ENCODE measurements around the gene DPP10.

The DPP10 gene

DNA sequence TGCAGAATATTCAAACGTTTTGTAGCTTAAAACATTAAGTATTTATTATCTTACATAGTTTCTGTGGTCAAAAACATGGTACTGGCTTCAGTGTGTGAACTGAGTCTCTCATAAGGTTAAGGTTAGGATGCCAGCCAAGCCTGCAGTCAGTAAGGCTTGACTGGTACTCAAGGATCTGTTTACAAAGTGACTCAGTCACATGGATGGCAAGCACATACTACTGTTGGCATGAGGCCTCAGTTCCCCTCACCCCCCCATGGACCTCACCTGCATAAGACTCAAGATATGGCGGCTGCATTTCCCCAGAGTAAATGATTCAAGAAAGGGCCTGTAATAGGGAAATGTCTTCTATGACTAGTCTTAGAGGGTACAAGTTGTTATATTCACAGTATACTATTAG is 1167.5 kb downstream of the DPP10 start:
- no peak for DNase-seq

DNA sequence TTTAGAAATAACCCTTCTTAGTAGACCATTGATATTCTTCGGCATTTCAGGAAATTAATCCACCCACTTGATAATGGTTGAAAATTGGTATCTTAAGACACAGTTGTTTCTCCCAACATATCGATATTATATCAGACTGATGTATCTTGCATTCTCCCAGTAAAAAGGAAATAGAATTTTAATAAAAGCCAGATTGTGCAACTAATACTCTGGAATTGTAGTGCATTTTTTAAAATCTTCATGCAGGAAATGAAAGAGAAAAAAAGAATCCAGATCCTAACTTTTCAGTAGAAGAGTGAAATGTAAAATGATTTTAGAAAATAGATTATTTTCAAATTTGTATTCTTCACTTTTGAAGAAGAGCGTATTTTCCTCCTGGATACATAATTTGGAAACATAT is 1168.4 kb downstream of the DPP10 start:
- DNase-seq, result no peak

DNA sequence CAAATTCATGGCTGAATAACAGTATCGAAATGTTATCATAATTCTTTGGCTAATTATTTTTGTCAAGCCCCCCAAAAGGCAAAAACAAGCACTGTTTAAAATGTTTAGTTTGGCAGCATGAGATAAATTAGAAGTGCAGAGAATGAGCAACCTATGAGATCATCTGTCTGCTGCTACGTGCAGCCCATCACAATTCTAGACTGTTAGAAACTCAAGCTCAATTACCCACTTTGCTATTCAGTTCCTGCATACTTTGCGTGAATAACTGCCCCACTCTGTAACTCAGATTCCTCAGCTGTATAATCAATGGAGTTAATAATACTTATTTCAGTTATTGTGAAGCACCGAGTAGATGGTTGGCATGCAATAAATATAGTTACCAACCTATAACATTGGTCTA is 1181.9 kb downstream of the DPP10 start:
- DNase-seq, result no peak

DNA sequence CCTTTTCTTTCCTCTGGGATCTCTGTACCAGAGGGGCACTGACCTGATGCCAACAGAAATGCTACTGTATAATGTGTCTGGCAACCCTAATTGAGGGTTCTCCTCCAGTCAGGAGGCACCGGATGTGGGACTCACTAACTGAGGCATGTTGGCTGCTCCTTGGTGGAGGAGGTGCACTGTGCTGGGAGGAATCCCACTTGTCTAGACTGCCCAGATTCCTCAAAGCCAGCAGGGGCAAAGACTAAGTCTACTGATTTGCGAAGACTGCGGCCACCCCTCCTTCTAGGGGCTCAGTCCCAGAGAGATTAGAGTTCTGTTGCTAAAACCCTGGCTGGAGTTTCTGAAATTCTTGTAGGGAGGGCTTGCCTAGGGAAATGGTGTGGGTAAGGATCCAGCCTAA is 1192.1 kb downstream of the DPP10 start:
- DNase-seq, result no peak

DNA sequence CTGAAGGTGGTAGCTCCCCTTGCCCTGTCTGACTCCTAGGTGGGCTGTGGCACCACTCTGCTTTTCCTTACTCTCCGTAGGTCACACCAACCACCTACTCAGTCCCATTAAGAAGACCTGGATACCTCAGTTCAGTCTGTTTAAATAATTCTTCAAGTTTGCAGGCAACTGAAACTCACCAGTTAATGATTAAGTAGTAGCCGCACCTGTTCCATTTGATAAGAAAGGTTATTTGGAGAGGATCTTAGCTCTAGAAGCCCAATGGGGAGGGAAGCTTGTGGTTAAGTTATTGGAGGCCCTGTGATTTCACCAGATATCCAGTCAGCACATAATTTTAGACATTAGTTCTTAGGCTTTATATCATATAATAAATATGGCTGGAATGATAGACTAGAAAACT is 1193.0 kb downstream of the DPP10 start:
- no peak for DNase-seq

DNA sequence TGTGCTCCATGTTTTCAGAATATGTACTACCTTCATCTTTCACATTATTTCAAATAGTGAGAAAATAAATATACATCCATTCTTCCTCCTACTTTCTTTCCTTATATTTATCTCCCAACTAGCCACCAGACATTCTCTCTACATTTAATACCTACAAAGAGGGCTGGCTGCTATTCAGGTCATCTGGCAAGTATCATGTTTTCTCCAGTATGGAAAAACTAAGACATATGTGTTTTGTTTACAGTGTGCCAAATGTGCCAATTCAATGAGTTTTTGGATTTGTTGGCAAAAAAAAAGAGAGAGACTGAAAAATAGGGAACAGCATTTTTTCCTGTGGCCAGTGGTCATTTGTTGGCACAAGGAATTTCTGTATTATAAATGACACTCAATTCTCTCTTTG is 1207.3 kb downstream of the DPP10 start:
- no peak for DNase-seq

DNA sequence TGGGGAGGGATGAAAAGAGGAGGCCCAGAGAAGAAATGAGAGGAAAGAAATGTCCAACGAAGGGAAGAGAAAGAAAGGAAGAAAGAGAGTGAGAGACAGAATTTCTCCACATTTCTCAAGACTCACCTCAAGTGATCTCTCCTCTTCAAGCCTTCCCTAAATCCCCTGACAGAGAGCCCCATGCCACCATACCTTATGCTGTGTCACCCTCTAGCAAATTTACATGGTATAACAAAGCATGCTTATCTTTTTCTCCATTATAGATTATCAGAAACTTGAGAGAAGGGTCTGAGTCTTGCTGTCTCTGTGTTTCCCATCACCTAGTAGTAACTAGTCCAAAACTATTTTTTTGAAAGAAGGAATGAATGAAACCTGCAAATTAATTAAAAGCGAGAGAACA is 1208.4 kb downstream of the DPP10 start:
- no peak for DNase-seq

DNA sequence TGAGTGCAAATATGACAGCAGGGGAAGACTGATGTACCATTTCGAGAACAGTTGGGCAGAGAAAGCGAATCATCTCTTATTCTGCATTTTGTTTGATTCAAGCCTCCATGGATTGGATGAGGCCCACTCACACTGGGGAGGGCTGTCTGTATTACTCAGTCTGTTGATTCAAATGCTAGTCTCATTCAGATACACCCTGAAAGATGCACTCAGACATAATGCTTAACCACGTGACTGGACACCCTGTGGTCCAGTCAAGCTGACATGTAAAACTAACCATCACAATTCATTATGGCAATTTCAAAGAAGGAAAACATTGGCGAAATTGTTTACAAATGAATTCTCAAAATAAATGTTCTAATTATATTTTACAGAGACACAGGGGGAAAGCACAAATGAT is 1210.2 kb downstream of the DPP10 start:
- no peak for DNase-seq

DNA sequence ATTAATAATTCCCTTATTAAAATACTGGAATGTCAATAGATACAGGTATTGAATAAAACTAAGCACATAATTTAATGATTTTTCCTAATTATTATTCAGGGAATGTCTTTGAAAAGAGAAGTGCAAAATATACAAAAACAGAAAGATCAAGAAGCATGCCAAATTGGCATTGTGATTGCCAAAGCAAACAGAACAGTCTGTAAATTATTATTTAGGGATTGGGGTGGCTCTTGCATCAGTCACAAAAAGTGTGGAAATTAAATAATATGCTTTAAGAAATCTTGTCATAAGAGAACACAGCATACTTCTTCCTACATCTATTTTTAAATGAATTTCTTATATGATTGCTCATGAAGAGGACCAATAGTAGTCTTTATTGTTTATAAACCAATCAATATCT is 1211.9 kb downstream of the DPP10 start:
- DNase-seq, result no peak

DNA sequence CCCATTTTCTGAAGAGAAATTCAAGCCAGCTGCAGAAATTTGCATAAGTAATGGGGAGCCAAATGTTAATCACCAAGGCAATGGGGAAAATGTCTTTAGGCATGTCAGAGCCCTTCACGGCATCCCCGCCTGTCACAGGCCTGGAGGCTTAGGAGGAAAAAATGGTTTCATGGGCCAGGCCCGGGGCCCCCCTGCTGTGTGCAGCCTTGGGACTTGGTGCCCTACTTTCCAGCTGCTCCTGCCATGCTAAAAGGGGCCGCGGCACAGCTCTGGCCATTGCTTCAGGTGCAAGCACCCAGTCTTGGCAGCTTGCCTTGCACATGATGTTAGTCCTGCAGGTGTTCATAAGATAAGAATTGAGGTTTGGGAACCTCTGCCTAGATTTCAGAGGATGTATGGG is 1235.7 kb downstream of the DPP10 start:
- no peak for DNase-seq

DNA sequence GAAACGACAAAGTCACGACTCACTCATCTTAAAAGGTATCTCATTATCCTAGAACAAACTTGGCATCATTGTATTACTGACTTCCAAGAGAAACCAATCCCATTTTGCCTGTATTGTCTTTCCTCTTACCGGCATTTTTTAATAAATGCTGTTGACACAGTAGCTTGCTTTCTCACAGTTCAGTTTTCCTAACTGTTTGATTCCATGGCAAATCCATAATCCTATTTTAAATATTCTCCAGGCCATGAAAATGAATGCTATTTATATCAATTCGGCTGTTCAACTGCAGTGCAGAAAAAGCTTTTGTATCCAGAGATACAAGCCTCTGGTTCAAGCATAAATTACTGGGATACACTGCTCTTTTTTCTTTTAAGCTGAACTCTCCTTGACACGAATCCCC is 1241.9 kb downstream of the DPP10 start:
- DNase-seq, result no peak

DNA sequence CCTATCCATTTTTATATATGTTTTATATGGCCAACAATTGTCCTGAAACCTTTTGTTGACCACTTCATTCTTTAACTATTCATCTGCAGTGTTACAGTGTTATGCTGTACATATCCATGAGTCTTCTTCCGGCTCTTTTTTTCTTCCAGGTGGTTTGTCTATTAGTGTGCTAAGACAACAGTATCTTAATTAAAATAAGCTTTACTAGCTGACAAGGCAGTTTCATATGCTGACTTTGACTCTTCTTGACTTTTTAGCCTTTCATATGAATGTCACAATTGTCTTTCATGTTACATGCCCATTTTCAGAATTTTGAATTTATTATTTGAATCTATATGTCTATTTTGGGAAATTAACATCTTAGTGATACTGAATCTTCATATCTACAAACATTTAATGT is 1249.0 kb downstream of the DPP10 start:
- DNase-seq, result no peak

DNA sequence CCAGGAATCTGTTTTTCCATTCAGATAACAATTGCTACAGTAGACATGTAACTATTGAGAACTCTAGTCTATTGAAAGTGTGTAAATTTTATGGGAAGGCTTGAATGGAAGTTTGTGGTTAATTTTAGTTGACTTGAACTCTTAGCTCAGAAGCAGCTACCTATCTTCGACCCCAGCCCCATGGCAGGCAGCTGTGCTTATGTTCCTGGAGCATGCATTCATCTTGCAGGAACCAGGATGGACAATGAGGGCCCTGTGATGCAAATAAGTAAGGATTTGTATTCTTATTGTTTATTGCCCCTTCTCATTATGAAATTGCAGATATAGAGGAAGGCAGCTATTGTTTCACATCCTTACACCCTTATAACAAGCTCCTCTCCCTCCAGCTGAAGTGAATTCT is 1252.2 kb downstream of the DPP10 start:
- DNase-seq, result no peak

DNA sequence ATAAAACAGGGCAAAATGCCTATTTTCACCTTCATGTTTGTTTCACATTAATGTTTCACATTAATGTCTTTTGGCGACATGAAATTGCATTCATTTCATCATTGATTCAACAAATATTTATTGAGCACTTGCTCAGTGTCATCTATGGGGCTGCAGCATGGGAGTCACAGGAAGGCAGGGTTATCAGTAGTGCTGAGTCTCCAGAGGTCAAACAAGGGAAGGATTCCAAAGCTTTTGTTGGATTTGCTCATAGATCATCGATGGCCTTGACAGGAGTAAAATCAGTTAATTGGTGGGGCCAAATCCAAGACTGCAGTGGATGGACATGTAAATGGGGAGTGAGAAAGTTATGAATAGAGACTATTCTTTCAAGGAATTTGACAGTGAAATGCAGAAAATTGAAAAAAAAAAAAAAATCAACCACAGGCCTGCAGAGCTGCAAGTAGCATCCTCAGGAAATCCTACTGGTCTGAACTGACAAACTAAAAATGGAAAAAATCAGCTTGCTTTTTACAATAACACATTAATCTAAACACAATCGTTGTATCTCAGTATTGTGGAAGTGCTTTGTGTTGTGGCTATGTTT is 1290.8 kb downstream of the DPP10 start:
- no peak for DNase-seq

DNA sequence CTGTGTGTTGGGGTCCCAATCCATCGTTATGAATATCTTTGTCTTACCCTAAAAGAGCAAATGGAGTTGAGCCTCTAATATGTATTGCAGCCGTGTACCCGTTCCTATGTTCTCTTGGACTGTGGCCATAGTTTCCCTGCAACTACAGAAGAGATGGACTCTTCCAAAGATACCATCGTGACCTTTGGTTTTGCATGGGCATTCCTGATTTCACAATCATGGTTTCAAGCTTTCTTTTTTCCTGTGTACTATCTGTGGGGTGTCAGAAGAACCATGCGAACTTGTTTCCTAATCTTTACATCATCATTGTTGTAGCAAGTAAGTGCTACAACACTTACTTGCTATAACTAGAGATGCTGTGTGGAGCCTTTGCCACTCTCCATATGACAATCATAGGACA is 1295.7 kb downstream of the DPP10 start:
- no peak for DNase-seq

DNA sequence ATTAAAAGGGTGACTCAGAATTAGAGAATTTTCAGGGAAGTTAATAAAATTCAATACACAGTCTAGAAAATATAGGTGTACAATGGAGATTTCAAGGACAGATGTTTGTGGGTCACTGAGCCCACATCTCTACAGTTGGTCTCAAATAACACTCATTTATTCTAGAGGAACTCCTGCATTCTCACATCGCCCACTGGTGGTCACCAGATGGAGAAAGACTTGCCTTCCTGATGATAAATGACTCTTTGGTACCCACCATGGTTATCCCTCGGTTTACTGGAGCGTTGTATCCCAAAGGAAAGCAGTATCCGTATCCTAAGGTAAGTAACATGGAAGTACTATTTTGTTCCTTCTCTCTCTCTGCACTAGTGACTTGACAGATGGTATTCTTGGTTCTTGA is 1297.1 kb downstream of the DPP10 start:
- no peak for DNase-seq

DNA sequence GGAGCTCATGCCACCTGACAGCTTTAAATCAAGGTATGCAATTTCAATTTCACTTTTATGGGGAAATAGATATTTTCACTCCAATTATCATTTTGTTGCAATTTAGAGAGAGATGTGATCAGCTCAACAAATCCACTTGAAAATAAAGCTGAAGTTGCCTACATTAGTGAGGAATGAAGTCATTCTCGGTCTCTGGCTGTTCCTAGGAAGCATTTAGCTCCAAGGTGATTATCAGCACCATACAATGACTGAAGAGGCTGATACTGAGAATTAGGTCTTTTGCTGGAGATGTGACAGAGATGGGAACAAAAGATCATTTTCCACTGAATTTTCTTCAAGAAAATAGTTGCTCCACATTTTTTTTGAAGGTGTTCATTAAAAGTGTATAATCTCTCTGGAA is 1303.7 kb downstream of the DPP10 start:
- DNase-seq, result no peak

DNA sequence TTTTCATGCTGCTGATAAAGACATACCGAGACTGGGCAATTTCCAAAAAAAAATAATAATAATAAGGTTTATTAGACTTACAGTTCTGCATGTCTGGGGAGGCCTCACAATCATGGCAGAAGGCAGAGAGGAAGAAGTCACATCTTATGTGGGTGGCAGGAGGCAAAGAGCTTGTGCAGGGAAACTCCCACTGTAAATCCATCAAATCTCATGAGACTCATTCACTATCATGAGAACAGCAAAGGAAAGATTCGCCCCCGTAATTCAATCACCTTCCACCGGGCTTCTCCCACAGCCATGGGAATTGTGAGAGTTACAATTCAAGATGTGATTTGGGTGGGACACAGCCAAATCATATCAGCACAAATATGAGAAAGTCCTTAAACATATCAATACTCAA is 1314.8 kb downstream of the DPP10 start:
- DNase-seq, result no peak

DNA sequence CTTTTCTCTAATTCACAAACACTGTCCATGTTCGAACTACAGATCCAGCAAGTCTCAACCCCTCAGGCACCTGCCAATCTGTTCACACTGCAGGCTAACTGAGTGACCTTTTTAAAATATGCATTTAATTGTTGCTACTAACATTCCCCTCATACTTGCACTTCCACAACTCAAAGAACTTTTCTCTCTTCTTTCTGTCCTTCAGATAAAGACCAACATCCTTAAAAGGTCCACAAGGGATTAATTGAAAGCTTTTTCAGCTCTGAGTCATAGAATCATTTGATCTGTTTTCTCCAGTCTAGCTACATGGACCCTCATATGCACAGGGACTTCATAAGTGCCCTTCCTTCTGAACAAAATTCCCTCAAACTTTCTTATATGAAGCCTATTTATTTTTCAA is 1321.2 kb downstream of the DPP10 start:
- no peak for DNase-seq

DNA sequence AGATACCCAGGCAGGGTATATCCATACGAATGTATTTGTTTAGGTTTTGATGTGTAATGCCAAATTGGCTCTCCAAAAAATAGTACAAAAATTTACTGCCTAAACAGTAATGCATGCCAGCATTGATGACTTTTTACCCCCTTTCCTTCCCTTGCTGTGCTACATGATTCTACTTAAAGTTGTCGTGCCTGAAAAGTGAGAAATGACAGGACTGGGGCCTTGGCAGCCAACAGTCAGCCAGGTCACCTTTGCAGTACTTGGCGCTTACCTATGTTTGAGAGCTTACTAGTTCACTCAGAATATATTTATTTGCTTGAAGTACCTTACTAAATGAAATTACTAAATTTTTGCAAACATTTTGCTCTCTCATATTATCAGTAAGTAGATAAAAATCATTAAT is 1329.1 kb downstream of the DPP10 start:
- no peak for DNase-seq

DNA sequence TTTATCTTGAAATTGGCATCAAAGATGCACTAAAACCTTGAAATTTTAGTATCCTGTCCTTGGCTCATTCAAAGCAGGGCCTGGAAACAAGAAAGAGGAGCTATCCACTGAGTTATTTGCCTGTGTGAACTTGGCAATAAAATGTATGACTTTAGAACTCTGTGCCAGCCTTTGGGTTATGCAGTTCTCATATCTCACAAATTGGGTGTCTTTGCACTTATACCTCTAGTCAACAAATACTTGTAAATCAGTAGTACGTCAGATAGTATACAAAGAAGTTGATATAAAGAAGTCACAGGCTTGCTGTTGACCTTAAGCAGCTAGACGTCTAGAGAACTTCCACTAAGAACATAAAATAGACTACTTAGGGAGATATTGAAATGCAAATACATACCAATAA is 1331.9 kb downstream of the DPP10 start:
- no peak for DNase-seq

DNA sequence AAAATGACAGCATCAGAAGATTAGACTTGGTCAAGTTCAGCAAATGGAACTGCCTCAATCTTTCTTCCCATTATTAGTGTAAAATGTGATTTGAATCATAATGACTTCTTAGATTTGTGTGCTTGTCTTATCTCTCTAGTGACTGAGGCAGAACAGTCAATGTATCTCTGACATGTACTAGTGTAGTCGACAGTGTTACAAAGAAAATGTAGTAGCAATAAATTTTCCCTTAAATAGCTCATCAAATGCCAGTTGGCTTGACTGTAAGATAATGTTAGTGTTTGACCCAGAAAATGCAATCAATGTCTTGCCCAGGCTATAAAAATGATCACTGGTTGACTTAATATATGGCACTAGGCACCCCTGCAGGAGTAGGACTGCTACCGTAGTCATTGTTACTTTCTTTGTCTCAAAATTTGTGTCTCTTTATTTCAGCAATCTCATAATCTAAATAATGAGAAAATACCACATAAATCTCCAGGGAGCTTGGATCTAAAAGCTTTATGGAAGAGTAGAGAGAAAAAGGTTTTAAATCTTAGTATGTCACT is 1336.7 kb downstream of the DPP10 start:
- DNase-seq, result no peak

DNA sequence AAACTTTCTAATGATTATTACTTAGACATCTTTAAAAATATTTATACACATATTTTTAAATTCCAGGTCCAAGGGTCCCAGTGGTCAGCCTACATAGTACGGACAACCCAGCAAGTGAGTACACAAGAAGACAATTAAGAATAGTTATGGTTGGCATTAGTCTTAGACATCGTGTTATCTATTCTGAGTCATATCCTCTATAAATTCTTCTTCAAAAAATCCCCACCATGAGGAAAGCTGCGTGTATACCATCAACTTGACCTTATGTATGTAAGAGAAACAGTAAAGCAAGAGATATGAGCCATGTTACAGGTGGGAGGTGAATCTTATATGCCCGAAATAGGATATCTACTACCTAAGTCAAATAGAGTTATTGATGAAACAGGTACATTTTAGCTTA is 1339.8 kb downstream of the DPP10 start:
- DNase-seq, result no peak

DNA sequence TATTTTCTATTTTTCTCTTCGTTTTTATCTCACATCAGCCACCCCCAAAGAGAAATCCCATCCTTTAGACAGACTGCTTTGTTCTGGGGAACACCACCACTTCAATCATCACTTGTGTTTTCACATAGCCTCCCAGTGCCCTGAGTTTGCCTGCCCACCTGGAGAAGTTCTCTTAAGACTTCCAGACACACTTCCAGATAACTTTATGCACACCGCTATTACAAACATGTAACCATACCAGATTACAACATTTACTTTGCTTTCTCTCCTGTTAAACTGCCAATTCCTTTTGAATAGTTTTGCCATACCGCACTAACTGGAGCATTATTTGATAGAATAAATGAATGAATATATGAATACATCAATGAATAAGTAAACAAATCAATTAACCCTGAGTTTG is 1353.6 kb downstream of the DPP10 start:
- DNase-seq, result no peak

DNA sequence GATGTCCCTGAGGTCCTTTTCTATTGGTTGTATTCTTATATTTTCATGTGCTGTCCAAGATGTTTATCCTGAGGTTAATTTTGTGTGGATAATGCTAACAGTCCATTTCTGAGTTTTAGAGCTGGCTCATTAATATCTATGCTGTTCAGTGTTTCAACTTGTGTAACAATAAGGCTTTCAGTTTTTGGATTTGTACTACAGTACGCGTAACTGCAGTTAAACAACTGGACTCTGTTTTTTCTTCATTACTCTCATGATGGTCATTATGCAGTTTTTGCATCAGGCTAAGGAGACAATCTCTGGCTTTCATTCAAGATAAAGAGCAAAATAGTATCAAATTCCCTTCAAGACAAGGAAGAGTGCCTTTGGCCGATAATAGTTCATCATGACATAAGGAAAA is 1364.8 kb downstream of the DPP10 start:
- no peak for DNase-seq

DNA sequence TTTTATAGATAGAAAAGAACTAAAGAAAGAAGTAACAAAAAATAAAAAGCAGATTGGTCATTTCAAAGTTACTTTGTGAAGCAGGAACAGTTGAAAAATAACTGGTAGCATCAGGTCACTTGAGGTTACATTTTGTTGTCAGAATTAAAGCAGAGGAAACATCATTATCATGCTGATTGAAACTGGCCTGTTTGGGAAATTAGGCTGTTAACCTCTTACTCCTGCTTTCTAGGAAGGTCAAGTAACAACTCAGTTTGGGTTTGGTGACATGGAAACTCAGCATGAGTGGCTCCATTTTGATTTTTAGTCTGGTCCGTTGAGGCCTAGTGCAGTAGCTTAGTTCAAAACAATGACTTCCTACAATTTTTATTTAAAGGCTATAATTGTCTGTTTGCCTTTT is 1383.5 kb downstream of the DPP10 start:
- DNase-seq, result no peak
